Iris pigment epithelial cell (primary cell): ENCODE results near the gene OR52N4.
"Not testable (repeated sequence)": the region's sequence is repeated elsewhere in the genome, so short reads cannot be mapped to it uniquely, and the experiment has no call there.

ENCODE experiments used
- DNase-seq: peaks from one replicate; pipeline ENCODE4 v3.0.0-alpha.2; 2011; ENCODE audit warnings: low read depth

OR52N4 gene

GRCh38 chr11:5753943-5754342 lies at the start of gene OR52N4:
Gene OR52N4, plus strand, starts transcription at chr11:5754243. Its CDS starts 498 bp downstream, at chr11:5754741.
- no peak for DNase-seq

- DNase-seq = peak; percentile 3
These were observed 48.4 kb upstream of the OR52N4 start for GRCh38 chr11:5705688-5706087.

DNA sequence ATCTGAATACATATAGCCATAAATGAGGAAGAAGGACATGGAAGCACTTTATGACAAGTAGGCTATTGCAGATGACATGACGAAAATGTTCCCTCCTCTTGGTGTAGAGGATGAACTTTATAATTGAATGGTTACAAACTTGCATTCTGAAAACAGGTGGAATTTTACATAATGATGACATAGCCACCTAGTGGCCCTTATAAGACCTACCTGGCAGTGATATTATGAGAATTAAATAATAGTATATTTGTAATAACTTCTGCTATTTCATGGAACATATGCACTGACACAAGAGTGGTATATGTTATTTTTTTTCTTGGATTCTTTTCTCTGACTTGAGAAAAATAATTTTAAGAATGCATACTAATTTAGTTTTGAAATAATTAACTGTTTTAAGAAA lies 41.5 kb upstream of the OR52N4 start:
- peak; percentile 3 for DNase-seq

DNA sequence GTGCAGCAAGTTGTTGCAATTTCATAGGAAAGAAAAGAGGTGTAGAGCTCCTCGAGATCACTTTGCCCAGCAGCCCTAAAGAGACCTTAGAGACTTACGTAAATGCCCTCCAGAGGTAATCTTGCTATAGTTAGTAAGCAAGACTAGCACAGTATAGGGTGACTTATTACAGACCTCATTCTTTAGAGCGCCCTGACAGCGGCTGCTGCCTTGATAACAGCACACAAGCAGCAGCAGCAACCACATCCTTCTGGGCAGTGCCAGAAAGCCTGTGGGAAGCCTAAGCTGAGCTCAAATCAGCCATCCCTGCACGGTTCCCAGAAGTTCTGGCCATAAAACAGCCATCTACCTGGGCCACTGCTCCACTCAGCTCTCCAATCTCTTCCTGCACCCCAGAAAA lies 40.3 kb upstream of the OR52N4 start:
- DNase-seq = no peak

- DNase-seq = not testable (repeated sequence)
These were observed 37.5 kb upstream of the OR52N4 start for GRCh38 chr11:5716518-5716917.

DNA sequence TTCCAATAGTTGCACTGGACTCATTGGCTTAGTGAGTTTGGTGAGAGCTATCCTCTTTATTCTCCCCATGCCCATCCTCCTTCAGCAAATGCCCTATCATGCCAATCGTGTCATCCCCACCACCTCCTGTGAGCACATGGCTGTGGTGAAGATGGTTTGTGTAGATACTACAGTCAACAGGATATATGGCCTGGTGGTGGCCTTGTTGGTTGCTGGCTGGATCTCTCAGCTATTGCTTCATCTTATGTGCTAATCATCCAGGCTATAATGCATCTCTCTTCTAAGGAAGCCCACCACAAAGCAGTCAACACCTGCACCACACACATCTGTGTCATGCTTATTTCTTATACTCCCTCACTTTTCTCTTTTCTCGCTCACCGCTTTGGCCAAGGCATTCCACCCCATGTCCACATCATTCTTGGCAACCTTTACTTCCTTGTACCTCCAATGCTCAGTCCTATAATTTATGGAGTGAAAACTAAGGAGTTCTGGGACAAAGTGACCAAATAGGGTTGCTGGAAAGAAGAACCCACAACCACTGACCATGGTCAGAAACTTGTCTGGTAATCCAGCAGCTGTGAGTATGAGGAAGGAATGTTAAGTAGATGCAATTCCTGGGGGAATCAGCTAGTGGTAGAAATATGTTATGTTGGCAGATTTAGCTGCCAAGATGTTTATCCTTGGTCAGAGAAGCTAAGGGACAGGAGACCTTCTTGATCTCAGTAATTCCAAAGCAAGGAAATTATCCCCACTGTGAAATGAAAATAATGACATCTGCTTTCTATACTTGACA lies 34.1 kb upstream of the OR52N4 start:
- DNase-seq = no peak

GRCh38 chr11:5722622-5723021 lies 31.4 kb upstream of the OR52N4 start:
- DNase-seq = no peak

- no peak for DNase-seq
These were observed 27.7 kb upstream of the OR52N4 start for GRCh38 chr11:5726351-5726750.

- no peak for DNase-seq
These were observed 26.4 kb upstream of the OR52N4 start for GRCh38 chr11:5727691-5728090.

GRCh38 chr11:5736396-5736795 lies 17.6 kb upstream of the OR52N4 start, which contains the start of gene OR56B1:
Gene OR56B1, plus strand, starts transcription at chr11:5736448. Its CDS starts 69 bp downstream, at chr11:5736517.
- DNase-seq = peak; percentile 3

DNA sequence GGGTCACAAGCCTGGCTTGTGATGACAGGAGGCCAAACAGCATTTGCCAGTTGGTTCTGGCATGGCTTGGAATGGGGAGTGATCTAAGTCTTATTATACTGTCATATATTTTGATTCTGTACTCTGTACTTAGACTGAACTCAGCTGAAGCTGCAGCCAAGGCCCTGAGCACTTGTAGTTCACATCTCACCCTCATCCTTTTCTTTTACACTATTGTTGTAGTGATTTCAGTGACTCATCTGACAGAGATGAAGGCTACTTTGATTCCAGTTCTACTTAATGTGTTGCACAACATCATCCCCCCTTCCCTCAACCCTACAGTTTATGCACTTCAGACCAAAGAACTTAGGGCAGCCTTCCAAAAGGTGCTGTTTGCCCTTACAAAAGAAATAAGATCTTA lies 17.0 kb upstream of the OR52N4 start:
- DNase-seq = peak; percentile 71

DNA sequence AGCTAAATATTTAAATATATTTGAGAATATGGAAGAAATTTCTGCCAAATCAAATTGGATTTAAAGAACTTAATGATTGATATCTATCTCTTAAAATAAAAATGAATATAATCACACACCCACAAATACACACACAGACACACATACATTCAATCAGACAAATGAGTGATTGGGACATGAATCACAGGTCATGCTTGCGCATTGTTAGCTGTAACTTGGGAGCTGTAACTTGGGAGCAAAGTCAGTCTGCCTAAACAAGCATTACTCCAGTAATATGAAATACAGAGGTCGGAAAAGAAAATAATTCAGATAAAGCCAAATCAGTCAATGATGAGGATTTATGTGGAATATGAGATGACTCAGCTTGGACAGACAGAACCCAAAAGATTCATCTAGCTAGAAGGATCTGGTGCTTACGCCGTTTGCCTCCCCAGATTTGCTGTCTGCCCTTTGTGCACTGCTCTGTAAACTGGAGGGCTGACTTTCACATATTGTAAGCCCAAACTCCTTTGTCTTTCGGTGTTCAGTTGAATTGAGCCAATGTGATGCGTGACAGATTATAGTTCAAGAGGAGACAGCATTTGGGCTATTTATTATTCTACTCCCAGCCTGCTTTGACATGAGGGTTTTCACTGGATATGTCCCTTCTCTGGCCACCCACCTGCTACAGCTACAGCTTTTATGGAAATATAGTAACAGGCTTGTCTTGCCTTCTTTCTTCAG lies 16.2 kb upstream of the OR52N4 start:
- peak; percentile 15 for DNase-seq

DNA sequence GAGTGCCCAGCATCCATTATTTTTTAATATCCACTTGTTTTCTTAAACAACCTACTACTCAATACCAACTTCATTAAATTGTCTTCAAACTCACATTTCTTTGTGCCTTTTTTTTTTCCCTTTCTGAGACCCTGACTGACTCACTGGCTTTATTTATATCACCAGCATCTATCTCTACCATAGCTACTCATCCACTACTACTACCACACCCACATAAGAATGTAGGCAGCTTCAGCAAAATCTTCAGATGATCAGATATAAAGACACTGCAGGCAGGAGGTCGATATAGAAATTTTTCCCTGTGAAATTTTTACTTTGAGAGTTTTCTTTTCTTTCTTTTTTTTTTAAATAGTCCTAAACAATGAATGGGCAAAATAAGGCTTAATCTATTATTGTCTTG lies 15.6 kb upstream of the OR52N4 start:
- DNase-seq = no peak

- no peak for DNase-seq
These were observed 7.4 kb upstream of the OR52N4 start for GRCh38 chr11:5746614-5747013.

GRCh38 chr11:5749836-5750235 lies 4.2 kb upstream of the OR52N4 start:
- no peak for DNase-seq

GRCh38 chr11:5767056-5767455 lies 13.0 kb downstream of the OR52N4 start:
- DNase-seq = peak; percentile 34

- no peak for DNase-seq
These were observed 29.2 kb downstream of the OR52N4 start, which contains the start of gene OR52N5 for GRCh38 chr11:5783255-5783654. Gene OR52N5, minus strand, starts transcription at chr11:5783355. Its CDS starts 4,721 bp downstream, at chr11:5778634.

DNA sequence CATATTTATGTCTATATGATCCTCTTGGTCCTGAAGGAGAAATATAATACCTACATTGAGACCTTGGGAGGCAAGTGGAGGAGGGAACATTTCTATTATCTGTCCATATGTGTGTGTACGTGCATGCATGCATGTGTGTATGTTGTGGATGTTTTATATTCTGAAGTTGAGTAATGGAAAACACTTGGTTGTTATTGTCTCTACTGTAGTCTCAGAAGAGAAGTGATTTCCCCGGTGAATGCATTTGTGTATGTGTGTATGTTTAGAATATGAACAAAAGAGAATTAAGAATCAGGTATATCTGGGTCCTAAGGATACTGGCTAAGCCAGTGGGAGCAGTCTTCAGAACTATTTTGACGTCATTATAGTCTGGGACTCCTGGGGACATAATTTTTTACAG lies 37.1 kb downstream of the OR52N4 start, which contains the start of gene OR52N1:
TSS of gene OR52N1 (minus strand) at position 101 of the 400 bp plus-strand sequence. CDS start 2,449 bp downstream, outside the sequence.
- no peak for DNase-seq

GRCh38 chr11:5796541-5796940 lies 42.5 kb downstream of the OR52N4 start:
- DNase-seq = no peak

GRCh38 chr11:5803982-5804381 lies 49.9 kb downstream of the OR52N4 start:
- no peak for DNase-seq
